Measurements from ENCODE around the gene TRDMT1. TPM values are rescaled to one million over a fixed set of nuclear protein-coding genes. Genes with fewer than 3 reads are reported as not detected.

Gene TRDMT1
- total RNA-seq, 1 experiment from 2014 or later: 20.2 TPM

- no peak overlapping the region for H2BK5ac ChIP-seq (ENCODE audit: insufficient read length, low read length)
- no peak overlapping the region for H2AFZ ChIP-seq (ENCODE audit: low read length)
- no peak overlapping the region for H2BK20ac ChIP-seq (ENCODE audit: low read depth, low read length, poor library complexity, severe bottlenecking)
- H3K18ac ChIP-seq (ENCODE audit: insufficient read length, low read depth, low read length): no peak overlapping the region
- H4K5ac ChIP-seq (ENCODE audit: insufficient read length, low read depth, low read length): no peak overlapping the region
- TF ChIP-seq CTCF (conservative IDR thresholded peaks at IDR 0.05): no peak
- no peaks in the 10 kb centered on the region for H4K20me1 ChIP-seq (ENCODE audit: control insufficient read depth, insufficient read depth, insufficient read length)
- WGBS (ENCODE audit: extremely low coverage, insufficient read length, low lambda C conversion rate): no CpG with 5 or more reads among the region's 1 CpG
- H3K79me2 ChIP-seq (ENCODE audit: insufficient read depth, low read length): no peaks in the 10 kb centered on the region
- no peak overlapping the region for H3K27ac Mint-ChIP-seq
- no peak for DNase-seq
- peaks cover 13 to 22% of the 10 kb centered on the region in 2 experiments; a peak in 4 of 5 replicates for H3K9me3 Mint-ChIP-seq
- H3K9me3 ChIP-seq (ENCODE audit: control insufficient read depth, low read depth, low read length): peaks cover 12% of the 10 kb centered on the region
- H2BK12ac ChIP-seq (ENCODE audit: insufficient read length, low read depth, low read length): no peak overlapping the region
- peaks cover 0 to 23% (median 10%) of the 10 kb centered on the region in 3 experiments; a peak in 5 of 7 replicates for H3K36me3 Mint-ChIP-seq (ENCODE audit: insufficient read depth in 1 of 3, low read depth in 3 of 3)
- no peaks in the 10 kb centered on the region for H3K79me1 ChIP-seq (ENCODE audit: insufficient read depth, low read depth, low read length, poor library complexity, severe bottlenecking)
- no peak overlapping the region for H4K91ac ChIP-seq (ENCODE audit: insufficient read length, low read depth, low read length)
- H2BK120ac ChIP-seq (ENCODE audit: low read depth, low read length, poor library complexity, severe bottlenecking): no peak overlapping the region
- no peak overlapping the region for H4K8ac ChIP-seq (replicated peaks; ENCODE audit: insufficient read length, low read depth, low read length)
- H2AK5ac ChIP-seq (ENCODE audit: insufficient read length, low read length): no peak overlapping the region
- H3K23me2 ChIP-seq (ENCODE audit: insufficient read length, low read depth, low read length, poor library complexity, severe bottlenecking): no peaks in the 10 kb centered on the region
- no peaks in the 10 kb centered on the region for H3K27me3 ChIP-seq (ENCODE audit: insufficient read depth, low read length)
- no peaks in the 10 kb centered on the region for H3K4me1 Mint-ChIP-seq
- no peak overlapping the region for H3K23ac ChIP-seq (ENCODE audit: insufficient read length, low read depth, low read length)
- no peak overlapping the region for H3K4ac ChIP-seq (ENCODE audit: low read depth, low read length)
- H3K4me3 Mint-ChIP-seq: no peak overlapping the region
- no peak overlapping the region for H2BK15ac ChIP-seq (ENCODE audit: low read depth, low read length)
- no peak overlapping the region for H3K56ac ChIP-seq (ENCODE audit: insufficient read length, low read depth, low read length)
- H3K27me3 Mint-ChIP-seq (ENCODE audit: low read depth): no peaks in the 10 kb centered on the region
- H3K4me2 ChIP-seq (ENCODE audit: insufficient read depth, insufficient read length, low read length): no peak overlapping the region
- H3K27ac ChIP-seq (ENCODE audit: insufficient read length, low read depth, low read length): no peak overlapping the region
- H3K9ac ChIP-seq (ENCODE audit: extremely low read depth, insufficient read length, low read length): no peak overlapping the region
- no peak overlapping the region for H3T11ph ChIP-seq (ENCODE audit: low read length)
- H3K4me1 ChIP-seq (ENCODE audit: insufficient read depth, low read length): no peaks in the 10 kb centered on the region
- H3K14ac ChIP-seq (ENCODE audit: insufficient read depth, low read length): no peak overlapping the region
Observed at GRCh38 chr10:17247210-17247609, 45.7 kb upstream of the TRDMT1 start.

Measured in H9 (cell line).